Activated B cell treated with CpG ODN at 0.5 μM for 24 hours (primary cell): Measurements from ENCODE around the gene RAB11FIP4. TPM values are rescaled to one million over a fixed set of nuclear protein-coding genes. Genes with fewer than 3 reads are reported as not detected.
A peak's percentile ranks its signal among the peaks of the same experiment; 100 is the strongest.

ENCODE experiments used
- ATAC-seq: fragments of 200-7000 bp; cut with Tn5 transposase; one replicate; pipeline ENCODE4 v1.10.0; 2021; ENCODE audit warnings: low read depth, mild to moderate bottlenecking, moderate library complexity
- CTCF ChIA-PET: fragments of 350-600 bp; sonication (Branson Sonifier 250); formaldehyde crosslinking; loops from one replicate; lab custom pipeline; 2021; ENCODE audit warnings: antibody characterized with exemption; lab: Charles Lee
- POLR2A ChIA-PET: fragments of 350-600 bp; sonication (Branson Sonifier 250); formaldehyde crosslinking; loops from one replicate; lab custom pipeline; 2021; ENCODE audit warnings: antibody characterized with exemption; lab: Charles Lee
- DNase-seq: peaks from one replicate; pipeline ENCODE4 v3.0.0; 2022
- H3K27ac Mint-ChIP-seq: one replicate; pipeline ENCODE4 v1.8.0; 2020; ENCODE audit warnings: mixed read lengths
- H3K27me3 Mint-ChIP-seq: one replicate; pipeline ENCODE4 v1.8.0; 2021; ENCODE audit warnings: mixed read lengths
- H3K36me3 Mint-ChIP-seq: one replicate; pipeline ENCODE4 v1.8.0; 2021; ENCODE audit warnings: low read depth, mixed read lengths
- H3K4me1 Mint-ChIP-seq: one replicate; pipeline ENCODE4 v1.8.0; 2021; ENCODE audit warnings: mixed read lengths
- H3K4me3 Mint-ChIP-seq: one replicate; pipeline ENCODE4 v1.8.0; 2020; ENCODE audit warnings: mild to moderate bottlenecking, mixed read lengths
- H3K9me3 Mint-ChIP-seq: one replicate; pipeline ENCODE4 v1.8.0; 2020; ENCODE audit warnings: mixed read lengths
- CTCF ChIP-seq: fragments of 200-600 bp; IDR thresholded peaks from one replicate; pipeline ENCODE4 v1.8.0; 2022; ENCODE audit warnings: antibody characterized with exemption, mild to moderate bottlenecking
- intact Hi-C: fragments of 100-400 bp; cut with micrococcal nuclease; formaldehyde crosslinking; loops from one replicate; pipeline ENCODE4 v1.15.1; 2024
- total RNA-seq: library from RNA; stranded (reverse); gene quantifications from 2 replicates; pipeline ENCODE4 v1.2.3, GENCODE V29; 2022

The RAB11FIP4 gene
- total RNA-seq, 1 donor from 2014 or later = 43.2 TPM

- POLR2A ChIA-PET = interaction anchor here (0.7 to 10.1 kb wide), 11 partner anchors 10 to 394 kb away, joined by 3 to 207 read pairs (median 9); no protein-coding TSS in a partner anchor
- Mint-ChIP-seq H3K4me1 (peaks cover 88% of the 10 kb centered on the region), H3K36me3 (peaks cover 3% of the 10 kb centered on the region), H3K27me3 (no peaks in the 10 kb centered on the region), H3K27ac (peak overlapping the region; percentile 97), H3K4me3 (peak overlapping the region; percentile 71), H3K9me3 (no peaks in the 10 kb centered on the region)
- TF ChIP-seq CTCF = no peak
- DNase-seq (no peak), ATAC-seq (peak; percentile 27)
- intact Hi-C loops = loop anchor here (2.0 kb wide), 3 partner anchors 102 to 534 kb away; no protein-coding TSS in a partner anchor
- CTCF ChIA-PET = interaction anchor here (1.0 to 4.8 kb wide), 5 partner anchors 14 to 106 kb away, joined by 3 to 31 read pairs (median 7); no protein-coding TSS in a partner anchor
Measured at GRCh38 chr17:31495022-31495885, 103.8 kb downstream of the RAB11FIP4 start.

- no peaks in the 10 kb centered on the region for H3K27me3 Mint-ChIP-seq
- no peak for TF ChIP-seq CTCF
- CTCF ChIA-PET = no interaction called here
- no peak for ATAC-seq
- intact Hi-C loops = no loop called here
- no peak overlapping the region for H3K4me3 Mint-ChIP-seq
- DNase-seq = no peak
- peaks cover 79% of the 10 kb centered on the region for H3K4me1 Mint-ChIP-seq
- POLR2A ChIA-PET = interaction anchor here (1.2 to 10.1 kb wide), 2 partner anchors 17 to 39 kb away, joined by 4 to 207 read pairs; no protein-coding TSS in a partner anchor
- H3K36me3 Mint-ChIP-seq = peaks cover 3% of the 10 kb centered on the region
- H3K27ac Mint-ChIP-seq = peak overlapping the region; percentile 97
- H3K9me3 Mint-ChIP-seq = no peaks in the 10 kb centered on the region
Measured at GRCh38 chr17:31496097-31496496, 104.6 kb downstream of the RAB11FIP4 start.

GRCh38 chr17:31496601-31497000 is 105.1 kb downstream of the RAB11FIP4 start:
- ChIA-PET CTCF (no interaction called here), POLR2A (interaction anchor here (2.3 kb wide), 1 partner anchor 12 kb away, joined by 6 read pairs; no protein-coding TSS in a partner anchor)
- Mint-ChIP-seq H3K4me1 (peaks cover 74% of the 10 kb centered on the region), H3K27me3 (no peaks in the 10 kb centered on the region), H3K4me3 (no peak overlapping the region), H3K9me3 (no peaks in the 10 kb centered on the region), H3K36me3 (peaks cover 3% of the 10 kb centered on the region), H3K27ac (peak overlapping the region; percentile 97)
- no peak for TF ChIP-seq CTCF
- intact Hi-C loops = no loop called here
- ATAC-seq = no peak
- DNase-seq = no peak

GRCh38 chr17:31497431-31497830 is 106.0 kb downstream of the RAB11FIP4 start:
- Mint-ChIP-seq H3K4me1 (peaks cover 68% of the 10 kb centered on the region), H3K4me3 (no peak overlapping the region), H3K36me3 (peaks cover 3% of the 10 kb centered on the region), H3K9me3 (no peaks in the 10 kb centered on the region), H3K27ac (peak overlapping the region; percentile 97), H3K27me3 (no peaks in the 10 kb centered on the region)
- intact Hi-C loops = no loop called here
- ChIA-PET CTCF (interaction anchor here (0.5 kb wide), 1 partner anchor 643 kb away, joined by 3 read pairs; no protein-coding TSS in a partner anchor), POLR2A (interaction anchor here (2.3 kb wide), 1 partner anchor 11 kb away, joined by 6 read pairs; no protein-coding TSS in a partner anchor)
- ATAC-seq (no peak), DNase-seq (no peak)
- no peak for TF ChIP-seq CTCF
